CD4-positive, alpha-beta T cell treated with Interleukin-4 for 4 hours (primary cell): ENCODE measurements around the gene FAM20B.
"Not testable (repeated sequence)": the region's sequence is repeated elsewhere in the genome, so short reads cannot be mapped to it uniquely, and the experiment has no call there.

ENCODE experiments used
- DNase-seq: peaks from one replicate; pipeline ENCODE4 v3.0.0-alpha.2; 2020

FAM20B gene

GRCh38 chr1:179025975-179026812 is 500 bp downstream of the FAM20B start:
- peak; percentile 74 for DNase-seq

GRCh38 chr1:179026813-179027669 is 1.3 kb downstream of the FAM20B start:
- no peak for DNase-seq

- DNase-seq: no peak
These were observed 3.6 kb downstream of the FAM20B start for GRCh38 chr1:179029321-179029759.

GRCh38 chr1:179030130-179030529 is 4.4 kb downstream of the FAM20B start:
- DNase-seq: no peak

- no peak for DNase-seq
These were observed 5.0 kb downstream of the FAM20B start for GRCh38 chr1:179030683-179031082.

- no peak for DNase-seq
These were observed 5.6 kb downstream of the FAM20B start for GRCh38 chr1:179031284-179031683.

GRCh38 chr1:179031855-179032513 is 6.3 kb downstream of the FAM20B start:
- DNase-seq: no peak

GRCh38 chr1:179034720-179035119 is 9.0 kb downstream of the FAM20B start:
- DNase-seq: peak; percentile 41

GRCh38 chr1:179036844-179037465 is 11.3 kb downstream of the FAM20B start:
- DNase-seq: peak; percentile 49

GRCh38 chr1:179038528-179039281 is 13.0 kb downstream of the FAM20B start:
- peak; percentile 11 for DNase-seq

- not testable (repeated sequence) for DNase-seq
These were observed 13.9 kb downstream of the FAM20B start for GRCh38 chr1:179039502-179040174.

GRCh38 chr1:179040175-179040551 is 14.5 kb downstream of the FAM20B start:
- not testable (repeated sequence) for DNase-seq

GRCh38 chr1:179042087-179042486 is 16.4 kb downstream of the FAM20B start:
- DNase-seq: no peak

GRCh38 chr1:179042700-179043099 is 17.0 kb downstream of the FAM20B start:
- DNase-seq: no peak

GRCh38 chr1:179043266-179043665 is 17.6 kb downstream of the FAM20B start:
- DNase-seq: no peak

GRCh38 chr1:179043907-179044306 is 18.2 kb downstream of the FAM20B start:
- DNase-seq: no peak

- no peak for DNase-seq
These were observed 21.3 kb downstream of the FAM20B start for GRCh38 chr1:179046808-179047635.

- no peak for DNase-seq
These were observed 21.9 kb downstream of the FAM20B start for GRCh38 chr1:179047636-179047997.

- no peak for DNase-seq
These were observed 22.8 kb downstream of the FAM20B start for GRCh38 chr1:179048339-179049124.

GRCh38 chr1:179052776-179053175 is 27.1 kb downstream of the FAM20B start:
- DNase-seq: no peak
